ENCODE measurements around the gene NPAS3.

Gene NPAS3

DNA sequence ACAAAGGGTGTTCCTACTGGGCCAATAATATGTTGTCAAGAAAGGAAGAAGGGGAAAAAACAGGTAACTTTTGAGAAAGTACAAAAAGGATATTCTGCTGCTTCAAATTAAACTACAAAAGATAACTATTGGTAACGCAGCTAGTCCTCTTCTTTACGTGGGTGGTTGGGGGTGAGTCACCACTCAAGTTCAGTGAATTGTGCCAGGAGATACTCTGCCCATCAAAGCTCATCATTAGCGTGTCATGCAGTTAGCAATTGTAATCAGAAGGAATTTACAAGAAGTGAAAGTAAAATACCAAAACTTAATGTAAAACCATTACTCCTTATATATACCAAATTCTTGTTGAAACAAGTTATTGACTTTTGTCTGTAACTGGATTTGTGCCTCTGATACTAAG lies 342.0 kb downstream of the NPAS3 start:
- no peak for DNase-seq (ENCODE audit: low read depth, low spot score)
- Histone ChIP-seq H3K9ac (ENCODE audit: insufficient read length) (no peak overlapping the region), H3K9me3 (ENCODE audit: low read depth, low read length) (no peaks in the 10 kb centered on the region), H3K4me3 (no peak overlapping the region), H3K27ac (no peak overlapping the region), H3K36me3 (ENCODE audit: insufficient read depth, low read length) (no peaks in the 10 kb centered on the region)
- TF ChIP-seq POLR2AphosphoS5 (IDR thresholded peaks at IDR 0.05; ENCODE audit: borderline replicate concordance, low read depth, low read length) (no peak), FOXP2 (optimal IDR thresholded peaks at IDR 0.05; ENCODE audit: control extremely low read depth, extremely low read length, insufficient read depth) (no peak), EZH2 (IDR thresholded peaks at IDR 0.05) (no peak)

DNA sequence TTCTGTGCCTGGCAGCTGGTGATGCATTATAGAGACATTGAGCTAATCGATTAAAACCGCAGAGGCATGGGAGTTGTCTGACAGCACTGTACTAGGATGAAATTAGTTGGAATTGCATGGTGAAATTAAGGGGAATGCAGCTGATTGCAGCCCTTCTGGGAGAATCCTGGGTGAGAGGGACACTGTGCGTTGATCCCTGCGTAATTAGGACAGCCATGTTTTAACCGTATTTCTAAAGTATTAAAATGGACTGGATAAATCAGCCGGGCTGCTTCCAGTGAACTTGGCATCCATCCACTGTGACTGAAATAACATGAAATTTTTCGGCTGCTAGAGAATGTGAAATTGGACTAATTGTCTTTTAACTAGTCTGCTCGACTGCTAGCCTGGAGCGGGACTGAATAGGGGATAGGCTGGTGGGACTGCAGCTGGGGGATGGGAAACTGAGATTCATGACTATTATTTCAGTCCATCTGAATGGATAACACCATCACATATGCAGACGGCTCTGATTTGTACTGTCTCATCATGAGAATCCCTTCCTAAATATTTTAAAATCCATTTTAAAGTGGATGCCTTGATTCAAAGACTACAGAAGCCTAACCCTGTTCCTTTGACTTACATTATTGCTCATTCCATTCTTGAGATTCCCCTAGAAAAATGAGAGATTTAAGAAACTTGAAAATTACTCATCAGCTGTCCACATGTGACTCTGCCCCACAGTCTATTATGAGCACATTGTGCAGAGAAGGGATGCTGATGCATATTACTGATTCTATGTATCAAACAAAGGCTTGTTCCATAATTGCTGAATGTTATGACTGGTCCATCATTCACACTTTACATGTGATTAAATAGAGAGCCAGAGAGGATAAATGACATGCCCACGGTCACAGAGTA lies 343.9 kb downstream of the NPAS3 start:
- H3K9ac ChIP-seq (ENCODE audit: insufficient read length) = no peak overlapping the region
- H3K9me3 ChIP-seq (ENCODE audit: low read depth, low read length) = no peaks in the 10 kb centered on the region
- H3K4me3 ChIP-seq = no peak overlapping the region
- TF ChIP-seq EZH2 (IDR thresholded peaks at IDR 0.05) = no peak
- no peak for TF ChIP-seq FOXP2 (optimal IDR thresholded peaks at IDR 0.05; ENCODE audit: control extremely low read depth, extremely low read length, insufficient read depth)
- TF ChIP-seq POLR2AphosphoS5 (IDR thresholded peaks at IDR 0.05; ENCODE audit: borderline replicate concordance, low read depth, low read length) = no peak
- no peak overlapping the region for H3K27ac ChIP-seq
- no peaks in the 10 kb centered on the region for H3K36me3 ChIP-seq (ENCODE audit: insufficient read depth, low read length)
- DNase-seq (ENCODE audit: low read depth, low spot score) = no peak

DNA sequence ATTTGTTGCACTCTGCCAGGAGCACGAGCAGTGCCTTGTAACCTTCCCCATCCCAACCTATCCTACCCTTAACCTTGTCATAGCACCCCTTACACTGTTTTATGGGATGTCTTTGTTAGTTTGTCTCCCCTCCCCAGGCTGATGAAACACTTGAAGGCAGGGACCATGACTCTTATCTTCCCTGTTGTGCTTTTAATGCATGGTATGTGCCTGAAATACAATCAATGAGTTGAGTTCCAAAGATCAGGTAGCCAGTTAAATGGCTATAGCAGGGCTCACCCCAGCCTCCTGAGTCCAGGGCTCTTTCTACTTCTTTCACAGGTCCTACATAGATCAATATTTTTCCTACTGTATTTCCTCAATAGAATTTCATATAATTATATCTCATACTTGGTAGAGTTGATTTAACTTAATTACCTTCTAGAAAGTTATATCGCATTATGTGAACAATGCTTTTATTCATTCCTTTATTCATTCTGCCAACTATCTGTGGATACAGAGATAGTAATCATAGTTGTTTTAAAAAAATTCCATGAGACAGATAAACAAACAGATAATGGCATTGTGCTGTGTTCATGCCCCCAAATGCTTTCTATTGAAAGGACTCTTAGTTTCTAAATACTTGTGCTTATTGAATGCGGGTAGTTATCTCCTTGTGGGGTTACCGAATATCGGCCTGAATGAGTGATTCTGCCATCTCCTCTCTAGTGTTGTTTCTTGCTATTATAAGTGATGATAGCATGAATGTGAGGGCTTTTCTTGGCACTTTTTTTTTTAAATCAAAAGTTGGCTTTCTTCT lies 347.4 kb downstream of the NPAS3 start:
- no peak overlapping the region for H3K27ac ChIP-seq
- H3K4me3 ChIP-seq = no peak overlapping the region
- no peaks in the 10 kb centered on the region for H3K9me3 ChIP-seq (ENCODE audit: low read depth, low read length)
- TF ChIP-seq EZH2 (IDR thresholded peaks at IDR 0.05) (no peak), FOXP2 (optimal IDR thresholded peaks at IDR 0.05; ENCODE audit: control extremely low read depth, extremely low read length, insufficient read depth) (no peak), POLR2AphosphoS5 (IDR thresholded peaks at IDR 0.05; ENCODE audit: borderline replicate concordance, low read depth, low read length) (no peak)
- no peaks in the 10 kb centered on the region for H3K36me3 ChIP-seq (ENCODE audit: insufficient read depth, low read length)
- no peak for DNase-seq (ENCODE audit: low read depth, low spot score)
- H3K9ac ChIP-seq (ENCODE audit: insufficient read length) = no peak overlapping the region

DNA sequence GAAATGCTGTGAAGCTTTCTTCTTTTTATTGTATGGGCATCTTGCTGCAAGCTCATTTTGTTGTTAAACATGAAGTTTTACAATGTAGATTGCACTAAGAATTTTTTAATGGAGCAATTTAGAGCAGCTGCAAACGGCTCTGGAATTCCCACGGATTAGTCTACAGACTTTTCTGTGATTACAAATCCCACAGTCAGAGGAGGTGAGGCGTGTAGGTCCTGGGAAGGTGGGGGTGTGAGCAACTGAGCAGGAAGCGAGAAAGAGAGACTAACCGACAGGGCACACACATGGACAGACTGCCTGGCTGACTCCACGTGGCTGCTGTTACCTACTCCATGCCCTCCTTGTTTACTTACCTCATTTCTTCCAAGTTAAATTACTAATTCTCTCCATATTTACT lies 348.5 kb downstream of the NPAS3 start:
- Histone ChIP-seq H3K4me3 (no peak overlapping the region), H3K27ac (no peak overlapping the region), H3K36me3 (ENCODE audit: insufficient read depth, low read length) (no peaks in the 10 kb centered on the region), H3K9ac (ENCODE audit: insufficient read length) (no peak overlapping the region), H3K9me3 (ENCODE audit: low read depth, low read length) (no peaks in the 10 kb centered on the region)
- no peak for DNase-seq (ENCODE audit: low read depth, low spot score)
- TF ChIP-seq EZH2 (IDR thresholded peaks at IDR 0.05) (no peak), POLR2AphosphoS5 (IDR thresholded peaks at IDR 0.05; ENCODE audit: borderline replicate concordance, low read depth, low read length) (no peak), FOXP2 (optimal IDR thresholded peaks at IDR 0.05; ENCODE audit: control extremely low read depth, extremely low read length, insufficient read depth) (no peak)

DNA sequence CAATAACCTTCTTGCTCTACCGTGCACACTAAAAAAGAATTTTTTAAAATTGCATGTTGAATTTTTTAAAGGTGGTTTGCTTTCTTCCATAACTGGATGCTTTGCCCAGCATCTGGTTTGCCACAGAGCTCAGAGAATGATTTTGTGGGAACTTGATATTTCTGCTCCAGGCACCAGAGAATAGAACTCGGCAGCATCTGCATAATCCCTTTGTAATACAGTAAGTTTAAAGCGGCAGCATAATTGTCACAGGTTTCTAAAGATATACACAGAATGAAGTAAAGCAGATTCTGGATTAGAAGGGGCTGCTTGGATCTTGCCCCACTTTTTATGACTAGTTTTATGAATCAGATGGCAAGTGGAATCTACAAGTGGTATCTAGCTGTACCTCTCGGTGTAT lies 352.0 kb downstream of the NPAS3 start:
- DNase-seq (ENCODE audit: low read depth, low spot score) = no peak
- H3K36me3 ChIP-seq (ENCODE audit: insufficient read depth, low read length) = no peaks in the 10 kb centered on the region
- no peak overlapping the region for H3K4me3 ChIP-seq
- no peak for TF ChIP-seq FOXP2 (optimal IDR thresholded peaks at IDR 0.05; ENCODE audit: control extremely low read depth, extremely low read length, insufficient read depth)
- no peak for TF ChIP-seq EZH2 (IDR thresholded peaks at IDR 0.05)
- no peak for TF ChIP-seq POLR2AphosphoS5 (IDR thresholded peaks at IDR 0.05; ENCODE audit: borderline replicate concordance, low read depth, low read length)
- no peak overlapping the region for H3K9ac ChIP-seq (ENCODE audit: insufficient read length)
- no peaks in the 10 kb centered on the region for H3K9me3 ChIP-seq (ENCODE audit: low read depth, low read length)
- no peak overlapping the region for H3K27ac ChIP-seq

DNA sequence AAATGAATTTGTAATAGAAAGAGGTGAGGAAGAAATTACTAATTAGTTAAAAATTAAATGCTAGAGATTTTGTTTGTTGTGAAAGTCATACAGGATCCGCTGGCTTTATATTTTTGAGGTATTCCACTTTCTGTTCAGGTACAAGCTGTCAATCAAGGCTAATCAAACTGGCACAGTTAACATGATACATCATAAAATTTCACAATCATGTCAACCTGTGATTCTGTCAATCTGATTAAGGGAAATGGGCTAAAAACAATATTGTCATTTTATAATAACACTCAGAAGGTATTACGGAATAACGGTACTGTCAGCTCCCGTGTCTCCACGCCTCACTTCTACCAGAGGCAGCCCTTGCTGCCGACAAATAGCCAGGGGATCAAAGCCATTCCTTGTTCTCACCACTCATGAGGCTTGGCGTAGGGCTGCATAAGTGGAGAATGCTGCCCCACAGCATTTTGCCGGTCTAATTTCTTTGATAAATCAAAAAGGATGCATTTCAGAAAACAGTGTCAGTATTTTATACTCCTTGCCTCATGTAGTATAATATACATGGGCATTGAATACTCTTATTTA lies 352.9 kb downstream of the NPAS3 start:
- Histone ChIP-seq H3K9ac (ENCODE audit: insufficient read length) (no peak overlapping the region), H3K27ac (no peak overlapping the region), H3K4me3 (no peak overlapping the region), H3K36me3 (ENCODE audit: insufficient read depth, low read length) (no peaks in the 10 kb centered on the region), H3K9me3 (ENCODE audit: low read depth, low read length) (no peaks in the 10 kb centered on the region)
- DNase-seq (ENCODE audit: low read depth, low spot score) = no peak
- no peak for TF ChIP-seq FOXP2 (optimal IDR thresholded peaks at IDR 0.05; ENCODE audit: control extremely low read depth, extremely low read length, insufficient read depth)
- no peak for TF ChIP-seq EZH2 (IDR thresholded peaks at IDR 0.05)
- no peak for TF ChIP-seq POLR2AphosphoS5 (IDR thresholded peaks at IDR 0.05; ENCODE audit: borderline replicate concordance, low read depth, low read length)

DNA sequence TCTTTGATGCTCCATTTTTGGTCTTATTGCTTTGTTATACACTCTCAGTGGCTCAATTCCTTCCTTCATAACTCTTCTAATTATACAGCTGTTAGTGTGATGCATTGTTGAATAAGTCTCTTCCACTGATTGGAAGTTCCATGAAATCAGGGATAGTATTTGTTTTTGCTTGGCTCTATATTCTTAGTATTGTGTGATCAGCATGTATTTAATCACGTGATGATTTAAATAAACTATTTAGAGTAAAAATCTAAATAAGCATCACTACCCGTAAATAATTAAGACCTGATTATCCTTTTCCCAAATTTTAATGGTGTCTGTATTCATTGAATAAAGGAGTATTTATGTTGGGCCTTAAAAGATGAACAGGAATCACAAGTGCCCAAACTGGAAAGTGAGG lies 355.7 kb downstream of the NPAS3 start:
- TF ChIP-seq POLR2AphosphoS5 (IDR thresholded peaks at IDR 0.05; ENCODE audit: borderline replicate concordance, low read depth, low read length) (no peak), EZH2 (IDR thresholded peaks at IDR 0.05) (no peak), FOXP2 (optimal IDR thresholded peaks at IDR 0.05; ENCODE audit: control extremely low read depth, extremely low read length, insufficient read depth) (no peak)
- no peak for DNase-seq (ENCODE audit: low read depth, low spot score)

DNA sequence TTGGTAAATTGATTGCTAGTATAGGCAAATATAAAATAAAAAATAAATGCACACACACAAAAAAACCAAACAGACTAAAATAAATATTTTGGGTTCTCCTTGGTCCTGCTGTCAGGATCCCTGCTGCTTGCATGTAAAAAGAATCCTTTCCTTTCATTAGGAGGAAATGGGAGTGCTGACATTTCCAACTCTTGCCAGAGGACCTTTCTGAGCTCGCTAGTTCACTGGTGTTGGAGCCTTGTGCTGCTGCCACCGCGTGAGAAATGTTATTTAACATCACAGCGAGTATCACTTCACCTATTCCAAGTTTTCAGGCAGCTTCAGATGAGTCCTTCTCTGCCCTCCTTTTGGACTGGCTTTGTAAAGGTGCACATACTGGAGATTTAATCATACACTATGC lies 358.9 kb downstream of the NPAS3 start:
- no peak overlapping the region for H3K9ac ChIP-seq (ENCODE audit: insufficient read length)
- no peak for DNase-seq (ENCODE audit: low read depth, low spot score)
- H3K9me3 ChIP-seq (ENCODE audit: low read depth, low read length) = no peaks in the 10 kb centered on the region
- H3K4me3 ChIP-seq = no peak overlapping the region
- H3K27ac ChIP-seq = no peak overlapping the region
- no peaks in the 10 kb centered on the region for H3K36me3 ChIP-seq (ENCODE audit: insufficient read depth, low read length)
- TF ChIP-seq POLR2AphosphoS5 (IDR thresholded peaks at IDR 0.05; ENCODE audit: borderline replicate concordance, low read depth, low read length) (no peak), FOXP2 (optimal IDR thresholded peaks at IDR 0.05; ENCODE audit: control extremely low read depth, extremely low read length, insufficient read depth) (no peak), EZH2 (IDR thresholded peaks at IDR 0.05) (no peak)

More for the DNA sequence above, 355.7 kb downstream of the NPAS3 start:
- Histone ChIP-seq H3K4me3 (no peak overlapping the region), H3K9ac (ENCODE audit: insufficient read length) (no peak overlapping the region), H3K36me3 (ENCODE audit: insufficient read depth, low read length) (no peaks in the 10 kb centered on the region), H3K27ac (no peak overlapping the region), H3K9me3 (ENCODE audit: low read depth, low read length) (no peaks in the 10 kb centered on the region)
